A673 (cell line): ENCODE results near the gene RPUSD4.

ENCODE experiments used
- CTCF ChIP-seq: fragments of 300-800, 200-600 bp; sonication (generic); conservative IDR thresholded peaks from 2 replicates; pipeline ENCODE4 v1.5.1; 2017; ENCODE audit warnings: low read depth, mild to moderate bottlenecking, antibody characterized with exemption, low read length, moderate library complexity, mixed read lengths
- EZH2 ChIP-seq: fragments of 200-600 bp; sonication (generic); IDR thresholded peaks from 2 replicates; pipeline ENCODE4 v1.6.1; 2017; ENCODE audit warnings: borderline replicate concordance, low read depth, mild to moderate bottlenecking, mixed read lengths, antibody characterized with exemption, low read length; ENCODE audit not compliant: poor library complexity, severe bottlenecking

GRCh38 chr11:126192361-126192760 lies 19.1 kb downstream of the RPUSD4 start:
- no peak for TF ChIP-seq CTCF
- TF ChIP-seq EZH2, result no peak
